Measurements from ENCODE around the gene TMEM256.

The TMEM256 gene

DNA sequence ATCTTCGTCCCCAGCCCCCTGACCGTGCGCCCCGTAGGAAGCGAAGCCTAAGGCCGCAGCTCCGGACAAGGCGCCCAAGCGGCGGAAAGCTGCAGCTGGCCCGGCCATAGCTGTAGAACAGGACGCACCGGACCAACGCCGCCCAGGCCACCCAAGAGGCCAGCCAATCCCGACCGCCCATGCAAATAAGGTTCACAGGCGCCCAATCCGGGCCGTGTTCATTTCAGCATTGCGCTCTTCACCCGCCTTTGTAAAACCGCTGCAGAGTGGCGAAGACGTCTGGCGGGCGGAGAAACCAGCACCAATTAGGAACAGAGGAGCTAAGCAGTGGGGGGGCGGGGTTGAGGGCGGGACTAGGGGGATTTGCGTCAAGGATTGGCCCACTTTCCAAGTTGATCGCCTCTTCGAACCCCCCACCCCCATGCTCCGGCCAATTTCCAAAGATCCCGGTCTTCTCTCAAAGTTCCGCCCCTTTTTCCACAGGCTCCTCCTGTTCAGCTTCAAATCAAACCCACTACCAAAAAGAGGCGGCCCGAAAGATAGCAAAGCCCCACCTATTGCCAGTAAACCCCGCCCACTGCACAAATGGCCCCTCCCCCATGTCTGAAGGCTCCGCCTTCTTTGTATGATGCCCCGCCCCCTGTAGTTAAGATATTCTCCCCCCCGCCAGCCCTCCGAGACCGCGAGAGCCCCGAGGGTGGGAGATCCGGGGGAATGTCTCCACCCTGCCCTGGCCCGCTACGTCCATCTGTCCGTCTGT, at the start of gene TMEM256:
TMEM256 (minus strand) TSS at position 121 of the 760 bp plus-strand sequence; CDS start at position 108, 13 bp downstream.
- peak; percentile 87 to 88 for DNase-seq (ENCODE audit: low read depth in 2 of 2)

GRCh38 chr17:7448461-7448860, 44.6 kb upstream of the TMEM256 start:
- no peak for DNase-seq (ENCODE audit: low read depth in 2 of 2)

DNA sequence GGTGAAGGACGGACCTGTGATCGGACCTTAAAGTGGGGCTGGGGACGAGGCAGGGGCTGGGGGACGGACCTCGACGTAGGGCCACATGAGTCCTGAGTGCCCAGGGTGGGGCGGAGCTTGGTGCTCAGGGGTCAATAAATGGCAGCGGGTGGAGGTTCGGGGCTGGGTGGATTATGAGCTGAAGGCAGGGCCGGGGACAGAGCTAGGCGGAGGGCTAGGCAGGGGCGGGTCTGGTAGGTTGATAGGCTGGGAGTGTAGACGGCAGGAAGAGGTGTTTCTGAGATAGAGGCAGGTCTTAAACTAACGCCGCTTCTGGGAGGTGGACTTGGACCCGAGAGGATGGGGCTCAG, 41.7 kb upstream of the TMEM256 start:
- peak in 1 of 2 donors; percentile 15 for DNase-seq (ENCODE audit: low read depth in 2 of 2)

- no peak for DNase-seq (ENCODE audit: low read depth in 2 of 2)
These were observed 41.1 kb upstream of the TMEM256 start, which contains the start of gene CHRNB1 for GRCh38 chr17:7444682-7445618. TSS of gene CHRNB1 (plus strand) at chr17:7445061. CDS start at chr17:7445128, 67 bp downstream.

DNA sequence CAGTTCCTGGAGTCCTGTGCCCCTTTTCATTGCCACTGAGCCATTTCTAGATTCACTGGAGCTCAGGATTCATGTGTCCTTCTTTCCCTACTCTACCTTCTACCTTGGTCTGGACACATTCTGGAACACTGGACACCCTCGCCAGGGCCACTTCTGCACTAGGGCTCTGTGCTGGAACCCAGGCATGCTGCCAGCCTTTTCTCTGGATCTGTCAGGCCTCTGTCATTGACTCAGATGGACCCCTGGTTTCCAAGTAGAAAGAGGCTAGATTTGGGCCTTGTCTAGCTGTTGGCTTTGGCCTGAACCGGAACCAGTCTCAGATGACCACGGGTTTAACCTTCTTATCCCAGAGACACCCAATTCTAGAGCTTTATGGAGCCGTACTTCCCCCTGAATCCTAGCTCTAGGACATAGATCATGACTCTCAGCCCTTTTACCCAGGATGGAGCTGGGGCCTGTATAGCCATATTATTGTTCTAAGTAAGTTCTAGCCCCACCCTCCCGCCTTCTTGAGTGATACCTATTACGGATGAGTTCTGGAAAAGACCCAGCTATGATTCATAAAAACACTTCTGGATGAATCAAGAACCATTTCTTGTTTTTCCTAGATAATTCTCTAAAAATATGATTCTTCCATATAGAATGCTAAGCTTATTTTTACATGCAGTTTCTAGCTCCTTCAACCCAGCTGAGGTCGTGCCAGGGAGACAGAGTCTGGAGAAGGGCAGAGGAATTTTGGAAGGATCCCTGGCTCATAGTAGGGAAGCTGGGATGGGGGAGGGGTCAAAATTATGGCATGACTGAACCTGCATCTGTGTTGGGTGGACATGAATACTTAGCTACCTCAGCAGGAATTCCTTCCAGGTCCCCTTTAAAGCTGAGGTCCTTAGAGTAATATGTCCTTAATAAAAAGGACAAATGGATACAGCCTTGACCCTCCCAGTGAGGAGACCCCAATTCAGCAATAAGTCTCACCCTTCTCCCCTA, 39.9 kb upstream of the TMEM256 start:
- no peak for DNase-seq (ENCODE audit: low read depth in 2 of 2)

- DNase-seq (ENCODE audit: low read depth in 2 of 2) = no peak
These were observed 38.2 kb upstream of the TMEM256 start for GRCh38 chr17:7442142-7442541.

DNA sequence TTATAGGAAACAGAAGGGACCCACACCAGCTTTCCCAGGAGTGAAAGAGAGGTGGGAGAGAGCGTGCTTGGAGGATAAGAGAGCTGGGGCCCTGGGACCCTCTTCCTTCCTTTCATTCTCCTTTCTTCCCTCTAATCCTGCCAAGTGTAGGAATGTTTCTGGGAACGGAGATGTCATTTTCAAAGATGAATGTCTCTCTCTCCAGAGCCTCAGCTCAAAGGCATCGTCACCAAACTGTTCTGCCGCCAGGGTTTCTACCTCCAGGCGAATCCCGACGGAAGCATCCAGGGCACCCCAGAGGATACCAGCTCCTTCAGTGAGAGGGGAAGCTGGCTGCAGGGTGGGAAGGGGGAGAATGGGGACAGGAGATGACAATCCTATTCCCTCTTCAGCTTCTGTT, 37.4 kb upstream of the TMEM256 start:
- no peak for DNase-seq (ENCODE audit: low read depth in 2 of 2)

- DNase-seq (ENCODE audit: low read depth in 2 of 2) = no peak
These were observed 36.9 kb upstream of the TMEM256 start for GRCh38 chr17:7440834-7441195.

DNA sequence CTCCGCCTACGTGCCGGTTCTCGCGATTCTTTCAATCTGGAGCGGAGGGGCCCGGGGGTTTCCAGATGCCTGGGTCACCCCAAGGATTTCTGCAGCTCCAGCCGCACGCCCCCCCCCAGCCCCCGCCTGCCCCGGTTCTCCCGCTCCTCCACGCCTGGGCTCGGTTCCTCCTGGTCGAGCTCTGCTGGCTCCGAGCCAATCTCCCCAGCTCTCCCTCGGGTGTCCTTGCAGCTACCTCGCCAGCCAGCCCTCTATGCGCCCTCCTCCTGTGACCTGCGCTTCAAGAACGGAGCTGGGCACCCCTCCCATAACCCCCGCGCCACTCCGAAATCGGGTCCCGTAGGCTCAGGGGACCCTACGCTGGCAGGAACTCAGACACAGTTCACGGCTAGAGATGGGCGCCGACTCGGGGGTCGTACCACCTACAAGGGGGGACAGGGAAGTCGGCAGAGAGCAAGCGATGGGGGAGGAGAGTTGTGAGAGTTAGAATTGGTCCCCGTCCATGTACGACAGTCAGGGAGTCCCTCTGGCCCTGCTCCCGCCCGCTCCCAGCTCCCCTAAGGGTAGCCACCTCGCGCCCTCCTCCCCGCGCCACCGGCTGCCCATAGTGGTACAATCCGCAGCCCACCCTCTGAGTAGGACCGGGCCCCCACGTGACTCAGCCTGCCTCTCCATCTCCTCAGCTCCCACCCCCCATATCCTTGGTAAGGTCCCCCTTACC, 36.4 kb upstream of the TMEM256 start:
- DNase-seq (ENCODE audit: low read depth in 2 of 2) = no peak

DNA sequence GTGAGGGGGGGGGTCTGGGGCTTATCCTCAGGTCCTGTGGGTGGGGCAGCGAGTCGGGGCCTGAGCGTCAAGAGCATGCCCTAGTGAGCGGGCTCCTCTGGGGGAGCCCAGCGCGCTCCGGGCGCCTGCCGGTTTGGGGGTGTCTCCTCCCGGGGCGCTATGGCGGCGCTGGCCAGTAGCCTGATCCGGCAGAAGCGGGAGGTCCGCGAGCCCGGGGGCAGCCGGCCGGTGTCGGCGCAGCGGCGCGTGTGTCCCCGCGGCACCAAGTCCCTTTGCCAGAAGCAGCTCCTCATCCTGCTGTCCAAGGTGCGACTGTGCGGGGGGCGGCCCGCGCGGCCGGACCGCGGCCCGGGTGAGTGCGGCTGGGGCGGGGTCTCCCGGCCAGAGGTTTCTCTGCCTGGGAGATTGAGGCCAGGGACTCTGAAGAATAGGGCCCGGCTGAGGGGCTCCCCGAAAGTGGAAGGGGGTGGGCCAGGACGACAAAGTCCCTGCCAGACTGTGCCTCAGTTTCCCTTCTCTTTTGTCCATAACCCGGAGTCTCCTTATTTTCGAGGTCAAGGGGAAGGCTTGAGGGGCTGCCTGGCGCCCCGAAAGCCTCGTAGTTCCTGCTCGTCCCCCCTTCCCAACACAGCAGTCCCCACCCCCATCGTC, 35.7 kb upstream of the TMEM256 start, which contains the start of gene FGF11:
FGF11 (plus strand) TSS at position 51 of the 651 bp plus-strand sequence; CDS start at position 160, 109 bp downstream.
- no peak for DNase-seq (ENCODE audit: low read depth in 2 of 2)

GRCh38 chr17:7438656-7439460, 35.0 kb upstream of the TMEM256 start:
- DNase-seq (ENCODE audit: low read depth in 2 of 2) = no peak

DNA sequence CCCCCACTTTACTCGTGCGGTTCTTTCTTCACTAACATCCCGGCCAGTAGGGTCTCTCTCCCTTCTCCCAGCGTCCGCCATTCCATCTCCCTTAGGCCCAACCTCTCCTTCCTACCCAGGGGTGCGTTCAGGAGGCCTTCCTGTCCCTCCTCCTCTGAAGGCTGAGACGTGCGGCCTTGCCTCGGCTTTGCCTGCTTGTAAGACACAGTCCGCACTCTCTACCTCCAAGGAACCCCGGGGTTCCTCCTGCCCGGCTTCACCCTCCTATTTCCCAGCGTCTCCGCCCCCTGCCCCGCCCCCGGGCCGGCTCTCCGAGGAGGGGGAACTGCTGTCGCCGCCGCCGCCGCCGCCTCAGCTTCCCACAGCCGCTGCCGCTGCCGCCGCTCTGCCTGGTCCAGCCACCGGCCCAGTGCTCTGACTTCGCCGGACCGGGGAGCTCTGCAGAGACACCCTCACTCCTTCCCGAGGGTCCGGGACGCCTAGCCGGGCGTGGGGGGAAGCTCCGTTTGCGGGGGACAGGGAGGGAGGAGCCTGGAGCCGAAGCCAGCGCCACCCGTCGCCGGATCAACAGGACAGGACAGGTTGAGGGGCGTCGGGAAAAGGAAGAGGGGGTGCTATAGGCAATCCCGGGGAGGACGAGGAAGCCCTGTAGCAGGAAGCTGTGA, 34.2 kb upstream of the TMEM256 start:
- DNase-seq (ENCODE audit: low read depth in 2 of 2) = peak in 1 of 2 donors; percentile 23

GRCh38 chr17:7437369-7437863, 33.5 kb upstream of the TMEM256 start:
- no peak for DNase-seq (ENCODE audit: low read depth in 2 of 2)

- DNase-seq (ENCODE audit: low read depth in 2 of 2) = peak; percentile 57 to 59
These were observed 32.9 kb upstream of the TMEM256 start for GRCh38 chr17:7436556-7437368.

DNA sequence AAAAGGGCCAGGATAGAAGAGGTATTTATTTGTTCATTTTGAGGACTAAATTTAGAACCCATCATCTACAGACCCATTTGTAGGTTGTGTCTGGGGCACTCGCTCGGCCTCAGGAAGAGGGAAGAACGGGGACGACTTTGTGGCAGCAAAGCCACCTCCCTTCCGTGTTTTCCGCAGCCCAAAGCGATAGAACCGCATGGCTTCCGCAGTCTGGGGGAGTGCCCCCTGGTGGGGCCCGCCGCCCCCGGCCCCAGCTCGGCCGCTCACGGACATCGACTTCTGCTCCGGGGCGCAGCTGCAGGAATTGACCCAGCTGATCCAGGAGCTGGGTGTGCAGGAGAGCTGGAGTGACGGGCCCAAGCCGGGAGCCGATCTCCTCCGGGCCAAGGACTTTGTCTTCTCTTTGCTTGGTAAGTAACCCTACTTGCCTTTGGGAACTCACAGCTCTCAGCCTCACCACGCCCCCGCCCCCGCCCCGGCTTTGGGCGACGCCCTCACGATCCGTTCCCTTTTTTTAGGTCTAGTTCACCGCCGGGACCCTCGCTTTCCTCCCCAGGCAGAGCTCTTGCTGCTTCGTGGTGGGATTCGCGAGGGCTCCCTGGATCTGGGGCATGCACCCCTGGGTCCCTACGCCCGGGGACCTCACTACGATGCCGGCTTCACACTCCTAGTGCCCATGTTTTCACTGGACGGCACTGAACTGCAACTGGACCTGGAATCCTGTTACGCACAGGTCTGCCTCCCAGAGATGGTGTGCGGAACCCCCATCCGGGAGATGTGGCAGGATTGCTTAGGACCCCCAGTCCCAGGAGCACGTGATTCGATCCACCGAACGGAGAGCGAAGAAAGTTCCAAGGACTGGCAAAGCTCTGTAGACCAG, 32.0 kb upstream of the TMEM256 start:
- DNase-seq (ENCODE audit: low read depth in 2 of 2) = peak in 1 of 2 donors; percentile 20

DNA sequence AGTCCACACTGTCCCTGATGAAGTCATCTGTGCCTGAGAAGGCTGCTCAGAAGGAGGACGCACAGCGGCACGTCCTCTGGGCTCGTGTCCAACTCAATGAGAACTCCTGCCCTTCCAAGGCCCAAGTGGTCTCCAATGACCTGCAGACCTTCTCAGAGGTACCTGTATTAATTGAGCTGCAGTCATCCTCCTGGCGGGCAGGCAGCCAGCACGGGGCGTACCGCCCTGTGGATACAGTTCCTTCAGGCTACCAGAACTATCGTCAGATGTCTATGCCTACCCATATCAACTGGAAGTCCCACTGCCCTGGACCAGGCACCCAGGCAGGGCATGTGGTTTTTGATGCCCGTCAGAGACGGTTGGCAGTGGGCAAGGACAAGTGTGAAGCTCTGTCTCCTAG, 28.4 kb upstream of the TMEM256 start:
- DNase-seq (ENCODE audit: low read depth in 2 of 2) = no peak

GRCh38 chr17:7431231-7431630, 27.3 kb upstream of the TMEM256 start:
- no peak for DNase-seq (ENCODE audit: low read depth in 2 of 2)
